GM20000 (cell line): ENCODE results near the gene FAM193A.

ENCODE experiments used
- DNase-seq: peaks from one replicate; pipeline ENCODE4 v3.0.0; 2012; ENCODE audit warnings: low spot score
- CTCF ChIP-seq: IDR thresholded peaks from 2 replicates; pipeline ENCODE4 v1.5.1; 2012; ENCODE audit warnings: mild to moderate bottlenecking, control low read depth; ENCODE audit errors: extremely low read depth, missing control alignments

FAM193A gene

DNA sequence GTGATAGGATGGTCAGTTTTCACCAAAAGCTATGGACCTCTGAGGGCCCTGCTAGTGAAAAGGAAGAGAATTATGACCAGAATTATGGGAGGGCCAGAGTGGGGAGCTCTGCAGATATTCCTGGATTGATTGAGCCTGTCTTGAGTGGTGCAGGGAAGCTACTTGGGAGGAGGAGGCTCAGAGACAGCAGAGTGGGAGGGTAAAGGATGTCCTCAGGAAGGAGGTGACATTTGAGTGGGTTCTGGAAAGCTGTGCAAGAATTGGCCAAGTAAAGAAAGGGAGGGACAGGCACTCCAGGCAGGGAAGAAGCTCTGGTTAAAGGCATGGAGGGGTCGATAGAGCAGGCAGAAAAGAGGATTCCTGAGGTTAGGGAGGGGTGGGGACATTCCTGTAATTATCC is 43.5 kb upstream of the FAM193A start:
- no peak for TF ChIP-seq CTCF
- no peak for DNase-seq

- no peak for DNase-seq
- TF ChIP-seq CTCF: no peak
Measured at GRCh38 chr4:2494992-2495391, 41.5 kb upstream of the FAM193A start.

DNA sequence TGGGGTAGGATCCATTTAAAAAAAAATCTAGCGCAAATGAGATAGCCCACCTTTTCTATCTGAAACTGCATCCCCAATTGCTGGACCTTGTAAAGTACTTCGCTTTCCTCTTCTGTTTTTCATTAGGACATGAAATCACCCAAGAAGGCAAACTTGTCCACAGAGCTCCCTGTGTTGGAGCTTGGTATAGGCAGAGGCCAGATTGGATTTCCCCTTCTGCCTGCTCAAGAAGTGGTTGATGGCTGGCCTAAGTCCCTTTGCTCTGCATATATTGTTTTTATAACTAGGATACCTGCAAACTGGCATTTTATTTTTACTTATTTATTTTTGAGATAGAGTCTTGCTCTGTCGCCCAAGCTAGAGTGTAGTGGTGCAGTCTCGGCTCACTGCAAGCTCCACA is 39.1 kb upstream of the FAM193A start:
- no peak for DNase-seq
- no peak for TF ChIP-seq CTCF

- no peak for TF ChIP-seq CTCF
- peak; percentile 70 for DNase-seq
Measured at GRCh38 chr4:2497931-2498330, 38.5 kb upstream of the FAM193A start.

- DNase-seq: no peak
- TF ChIP-seq CTCF: no peak
Measured at GRCh38 chr4:2500547-2500946, 35.9 kb upstream of the FAM193A start.

GRCh38 chr4:2501034-2501594 is 35.3 kb upstream of the FAM193A start:
- DNase-seq: no peak
- TF ChIP-seq CTCF: no peak

GRCh38 chr4:2503809-2504208 is 32.6 kb upstream of the FAM193A start:
- DNase-seq: no peak
- no peak for TF ChIP-seq CTCF
